Upper lobe of left lung (tissue), 6 donors: Measurements from ENCODE around the gene HOXA7. TPM values are rescaled to one million over a fixed set of nuclear protein-coding genes. Genes with fewer than 3 reads are reported as not detected.

Experiments
- ATAC-seq, 2 donors: fragments of 200-7000 bp; cut with Tn5 transposase; one replicate each; pipeline ENCODE4 v1.9.1; 2022; ENCODE audit warnings: mild to moderate bottlenecking in 2 of 2, moderate library complexity in 2 of 2; ENCODE audit not compliant: low FRiP score in 2 of 2
- DNase-seq, 2 donors: peaks; one replicate each; pipeline ENCODE4 v3.0.0-alpha.2; 2019 to 2020
- H3K27ac ChIP-seq, 4 donors: fragments of 200-600 bp; sonication (generic); one replicate each; pipeline ENCODE4 v1.5.1; 2016 to 2019
- H3K27me3 ChIP-seq, 4 donors: fragments of 200-600 bp; sonication (generic); one replicate each; pipeline ENCODE4 v1.5.1; 2017 to 2019
- H3K36me3 ChIP-seq, 4 donors: fragments of 200-600 bp; sonication (generic); one replicate each; pipeline ENCODE4 v1.5.1; 2016 to 2019
- H3K4me1 ChIP-seq, 4 donors: fragments of 200-600 bp; sonication (generic); one replicate each; pipeline ENCODE4 v1.5.1; 2018 to 2019
- H3K4me3 ChIP-seq, 4 donors: fragments of 200-600 bp; sonication (generic); one replicate each; pipeline ENCODE4 v1.5.1; 2017 to 2019; ENCODE audit warnings: mild to moderate bottlenecking in 2 of 4, moderate library complexity in 1 of 4
- H3K9me3 ChIP-seq, 4 donors: fragments of 200-600 bp; sonication (generic); one replicate each; pipeline ENCODE4 v1.5.1; 2018 to 2019
- EP300 ChIP-seq, 4 donors: sonication (generic); formaldehyde crosslinking; IDR thresholded peaks; one replicate each; pipeline ENCODE4 v1.5.1; 2017; ENCODE audit warnings: antibody characterized with exemption in 4 of 4, control low read depth in 2 of 4
- POLR2A ChIP-seq, 4 donors: fragments of 450-650 bp; IDR thresholded peaks; one replicate each; pipeline ENCODE4 v1.5.1; 2016 to 2017; ENCODE audit warnings: antibody characterized with exemption in 4 of 4, mild to moderate bottlenecking in 2 of 4
- POLR2AphosphoS5 ChIP-seq, 2 donors: sonication (generic); formaldehyde crosslinking; IDR thresholded peaks; one replicate each; pipeline ENCODE4 v1.5.1; 2017; ENCODE audit warnings: antibody characterized with exemption in 2 of 2
- WGBS, 2 donors: methylation state at CpG; one replicate each; pipeline ENCODE4 v1.1.5; 2017 to 2018; 5-methylcytosine and 5-hydroxymethylcytosine counted together
- total RNA-seq, 6 donors: library from RNA; depleted of rRNA in 4 of 6; stranded (reverse); fragments of >200 nt in 4 of 6; gene quantifications; one replicate each; pipeline versions ENCODE4 v1.1.0 to v1.2.1, GENCODE V29; 2016 to 2021
- TF ChIP-seq, protein P1 (sequence below), 6 experiments: fragments of 450-650 bp in 4 of 6; fragments of 200-600 bp in 2 of 6; sonication (generic) in 2 of 6; IDR thresholded peaks; one replicate each; pipeline ENCODE4 v1.5.1; 2016 to 2019; ENCODE audit warnings: antibody characterized with exemption in 6 of 6
- donor health status: DM: no; HTN: no; CAD: no; lungs with moderate emphysema.
- donor health status: DM: no; HTN: yes; CAD: no; lungs with severe emphysema.

The HOXA7 gene
- total RNA-seq, 6 donors from 2014 or later, result 0.46 to 3.3 (median 2.5) TPM; not detected in 2

GRCh38 chr7:27128776-27129728, 27.4 kb downstream of the HOXA7 start:
- ATAC-seq (no peak), DNase-seq (peak in 1 of 2 donors; percentile 82)
- Histone ChIP-seq H3K9me3 (no peaks in the 10 kb centered on the region), H3K36me3 (no peaks in the 10 kb centered on the region), H3K4me1 (peaks cover 16 to 42% (median 27%) of the 10 kb centered on the region in 4 donors), H3K4me3 (peak overlapping the region in 3 of 4 donors; percentile 68 to 72 (median 71)), H3K27ac (peak overlapping the region; percentile 85 to 97 (median 90)), H3K27me3 (peaks cover 0 to 13% (median 0%) of the 10 kb centered on the region in 4 donors)
- WGBS, 2 donors, result 37 to 60% methylated on average over 28 of the region's 28 CpGs
- TF ChIP-seq POLR2A (IDR thresholded peaks at IDR 0.05), result no peak
- TF ChIP-seq, protein P1, sequence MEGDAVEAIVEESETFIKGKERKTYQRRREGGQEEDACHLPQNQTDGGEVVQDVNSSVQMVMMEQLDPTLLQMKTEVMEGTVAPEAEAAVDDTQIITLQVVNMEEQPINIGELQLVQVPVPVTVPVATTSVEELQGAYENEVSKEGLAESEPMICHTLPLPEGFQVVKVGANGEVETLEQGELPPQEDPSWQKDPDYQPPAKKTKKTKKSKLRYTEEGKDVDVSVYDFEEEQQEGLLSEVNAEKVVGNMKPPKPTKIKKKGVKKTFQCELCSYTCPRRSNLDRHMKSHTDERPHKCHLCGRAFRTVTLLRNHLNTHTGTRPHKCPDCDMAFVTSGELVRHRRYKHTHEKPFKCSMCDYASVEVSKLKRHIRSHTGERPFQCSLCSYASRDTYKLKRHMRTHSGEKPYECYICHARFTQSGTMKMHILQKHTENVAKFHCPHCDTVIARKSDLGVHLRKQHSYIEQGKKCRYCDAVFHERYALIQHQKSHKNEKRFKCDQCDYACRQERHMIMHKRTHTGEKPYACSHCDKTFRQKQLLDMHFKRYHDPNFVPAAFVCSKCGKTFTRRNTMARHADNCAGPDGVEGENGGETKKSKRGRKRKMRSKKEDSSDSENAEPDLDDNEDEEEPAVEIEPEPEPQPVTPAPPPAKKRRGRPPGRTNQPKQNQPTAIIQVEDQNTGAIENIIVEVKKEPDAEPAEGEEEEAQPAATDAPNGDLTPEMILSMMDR (IDR thresholded peaks at IDR 0.05), result no peak
- no peak for TF ChIP-seq POLR2AphosphoS5 (IDR thresholded peaks at IDR 0.05)
- no peak for TF ChIP-seq EP300 (IDR thresholded peaks at IDR 0.05)

DNA sequence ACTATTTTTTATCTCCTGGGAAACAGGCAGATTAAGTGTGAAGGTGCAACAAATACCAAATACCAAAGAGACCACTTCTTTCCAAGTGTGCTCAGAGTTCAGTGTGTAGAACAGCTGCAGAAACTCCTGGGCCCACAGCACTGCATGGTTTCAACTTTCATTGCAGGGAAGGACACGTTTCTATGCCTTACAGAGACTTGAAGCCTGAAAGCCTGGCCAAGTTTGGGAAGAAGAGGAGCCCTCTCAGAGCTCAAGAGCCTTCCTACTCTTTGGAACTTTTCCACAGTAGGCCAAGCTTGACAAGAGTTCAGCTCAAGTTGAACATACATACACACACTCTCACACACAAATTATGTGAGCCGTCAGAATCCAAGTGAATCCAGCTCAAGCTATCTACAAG, 28.4 kb downstream of the HOXA7 start:
- H3K36me3 ChIP-seq, result no peaks in the 10 kb centered on the region
- peaks cover 0 to 13% (median 0%) of the 10 kb centered on the region in 4 donors for H3K27me3 ChIP-seq
- 26 to 35% methylated on average over 2 of the region's 2 CpGs for WGBS, 2 donors
- H3K4me3 ChIP-seq, result no peak overlapping the region
- no peak for TF ChIP-seq POLR2A (IDR thresholded peaks at IDR 0.05)
- TF ChIP-seq EP300 (IDR thresholded peaks at IDR 0.05), result no peak
- TF ChIP-seq, protein P1 (IDR thresholded peaks at IDR 0.05), result no peak
- no peak for TF ChIP-seq POLR2AphosphoS5 (IDR thresholded peaks at IDR 0.05)
- no peak for DNase-seq
- H3K9me3 ChIP-seq, result no peaks in the 10 kb centered on the region
- ATAC-seq, result no peak
- peaks cover 11 to 33% (median 22%) of the 10 kb centered on the region in 4 donors for H3K4me1 ChIP-seq
- H3K27ac ChIP-seq, result peak overlapping the region in 2 of 4 donors; percentile 93 to 97

GRCh38 chr7:27126596-27127327, 29.7 kb downstream of the HOXA7 start:
- TF ChIP-seq POLR2A (IDR thresholded peaks at IDR 0.05) (no peak), EP300 (IDR thresholded peaks at IDR 0.05) (no peak), POLR2AphosphoS5 (IDR thresholded peaks at IDR 0.05) (no peak)
- TF ChIP-seq, protein P1 (IDR thresholded peaks at IDR 0.05), result no peak
- 31 to 40% methylated on average over 3 of the region's 3 CpGs for WGBS, 2 donors
- Histone ChIP-seq H3K9me3 (no peaks in the 10 kb centered on the region), H3K27me3 (peaks cover 0 to 13% (median 0%) of the 10 kb centered on the region in 4 donors), H3K27ac (peak overlapping the region in 3 of 4 donors; percentile 84 to 97 (median 93)), H3K4me1 (peaks cover 11 to 32% (median 19%) of the 10 kb centered on the region in 4 donors), H3K36me3 (no peaks in the 10 kb centered on the region), H3K4me3 (no peak overlapping the region)
- DNase-seq (no peak), ATAC-seq (no peak)

- Histone ChIP-seq H3K9me3 (no peaks in the 10 kb centered on the region), H3K4me3 (no peak overlapping the region), H3K27me3 (peaks cover 0 to 11% (median 0%) of the 10 kb centered on the region in 4 donors), H3K36me3 (no peaks in the 10 kb centered on the region), H3K4me1 (peaks cover 11 to 25% (median 13%) of the 10 kb centered on the region in 4 donors), H3K27ac (peak overlapping the region; percentile 84 to 97 (median 90))
- no peak for TF ChIP-seq POLR2AphosphoS5 (IDR thresholded peaks at IDR 0.05)
- TF ChIP-seq EP300 (IDR thresholded peaks at IDR 0.05), result no peak
- no peak for TF ChIP-seq POLR2A (IDR thresholded peaks at IDR 0.05)
- TF ChIP-seq, protein P1 (IDR thresholded peaks at IDR 0.05), result no peak
- 45 to 49% methylated on average over 5 of the region's 5 CpGs for WGBS, 2 donors
- DNase-seq (no peak), ATAC-seq (no peak)
Observed at GRCh38 chr7:27125986-27126394, 30.5 kb downstream of the HOXA7 start.
